IMR-90 (cell line): ENCODE measurements around the gene VPS37C.
"Not testable (repeated sequence)": the region's sequence is repeated elsewhere in the genome, so short reads cannot be mapped to it uniquely, and the experiment has no call there.

ENCODE experiments used
- BHLHE40 ChIP-seq: fragments of 150-350 bp; IDR thresholded peaks from 2 replicates; pipeline ENCODE4 v1.6.1; 2016; ENCODE audit warnings: mild to moderate bottlenecking, low read depth, low read length
- CEBPB ChIP-seq: IDR thresholded peaks from 2 replicates; pipeline ENCODE4 v1.6.1; 2012; ENCODE audit warnings: low read depth, low read length, improper control_type of control experiment
- CTCF ChIP-seq: conservative IDR thresholded peaks from 2 replicates; pipeline ENCODE4 v1.5.1; 2012; ENCODE audit warnings: mild to moderate bottlenecking, low read depth, low read length, improper control_type of control experiment
- ELK1 ChIP-seq: fragments of 150-350 bp; IDR thresholded peaks from 2 replicates; pipeline ENCODE4 v1.6.1; 2016; ENCODE audit warnings: low read depth, mild to moderate bottlenecking, low read length, moderate library complexity, borderline replicate concordance
- MXI1 ChIP-seq: IDR thresholded peaks from 2 replicates; pipeline ENCODE4 v1.6.1; 2012; ENCODE audit warnings: low read depth, mild to moderate bottlenecking, low read length, moderate library complexity, borderline replicate concordance
- POLR2A ChIP-seq: IDR thresholded peaks from 2 replicates; pipeline ENCODE4 v1.6.1; 2012; ENCODE audit warnings: mild to moderate bottlenecking, low read depth, low read length
- RAD21 ChIP-seq: IDR thresholded peaks from 2 replicates; pipeline ENCODE4 v1.6.1; 2012; ENCODE audit warnings: low read length, improper control_type of control experiment
- RFX5 ChIP-seq: IDR thresholded peaks from 2 replicates; pipeline ENCODE4 v1.8.0; 2012; ENCODE audit warnings: low read depth, mild to moderate bottlenecking, low read length, moderate library complexity

GRCh38 chr11:61203873-61204272, 42.6 kb upstream of the VPS37C start:
- TF ChIP-seq CTCF, POLR2A, MXI1, RFX5, CEBPB, BHLHE40, ELK1, RAD21: not testable (repeated sequence)
